K562 (cell line): ENCODE data around the gene TMC1.

Source experiments
- ZNF384 ChIP-seq: IDR thresholded peaks from 2 replicates; pipeline ENCODE4 v1.6.1; 2012; ENCODE audit warnings: low read depth, low read length, improper control_type of control experiment
- TF ChIP-seq, protein P1 (sequence below), 3 experiments: IDR thresholded peaks in 2 of 3; conservative IDR thresholded peaks in 1 of 3; 2 replicates each; pipeline ENCODE4 v1.5.1; 2011 to 2012; ENCODE audit warnings: low read length in 3 of 3, mild to moderate bottlenecking in 3 of 3, control low read depth in 2 of 3, improper control_type of control experiment in 1 of 3, inconsistent platforms in 1 of 3, low read depth in 1 of 3, mixed read lengths in 1 of 3, moderate library complexity in 1 of 3; ENCODE audit not compliant: insufficient read depth in 2 of 3
- TF ChIP-seq, protein P2 (sequence below): sonication (generic); formaldehyde crosslinking; IDR thresholded peaks from 2 replicates; pipeline ENCODE4 v1.8.1; 2022; ENCODE audit warnings: missing genetic modification reagents

- TF ChIP-seq, protein P1, sequence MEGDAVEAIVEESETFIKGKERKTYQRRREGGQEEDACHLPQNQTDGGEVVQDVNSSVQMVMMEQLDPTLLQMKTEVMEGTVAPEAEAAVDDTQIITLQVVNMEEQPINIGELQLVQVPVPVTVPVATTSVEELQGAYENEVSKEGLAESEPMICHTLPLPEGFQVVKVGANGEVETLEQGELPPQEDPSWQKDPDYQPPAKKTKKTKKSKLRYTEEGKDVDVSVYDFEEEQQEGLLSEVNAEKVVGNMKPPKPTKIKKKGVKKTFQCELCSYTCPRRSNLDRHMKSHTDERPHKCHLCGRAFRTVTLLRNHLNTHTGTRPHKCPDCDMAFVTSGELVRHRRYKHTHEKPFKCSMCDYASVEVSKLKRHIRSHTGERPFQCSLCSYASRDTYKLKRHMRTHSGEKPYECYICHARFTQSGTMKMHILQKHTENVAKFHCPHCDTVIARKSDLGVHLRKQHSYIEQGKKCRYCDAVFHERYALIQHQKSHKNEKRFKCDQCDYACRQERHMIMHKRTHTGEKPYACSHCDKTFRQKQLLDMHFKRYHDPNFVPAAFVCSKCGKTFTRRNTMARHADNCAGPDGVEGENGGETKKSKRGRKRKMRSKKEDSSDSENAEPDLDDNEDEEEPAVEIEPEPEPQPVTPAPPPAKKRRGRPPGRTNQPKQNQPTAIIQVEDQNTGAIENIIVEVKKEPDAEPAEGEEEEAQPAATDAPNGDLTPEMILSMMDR (IDR thresholded peaks at IDR 0.05 in 2 of 3, conservative IDR thresholded peaks at IDR 0.05 in 1 of 3; ENCODE audit: insufficient read depth in 2 of 3, low read depth in 1 of 3, low read length in 3 of 3), result no peak
- TF ChIP-seq, protein P2, sequence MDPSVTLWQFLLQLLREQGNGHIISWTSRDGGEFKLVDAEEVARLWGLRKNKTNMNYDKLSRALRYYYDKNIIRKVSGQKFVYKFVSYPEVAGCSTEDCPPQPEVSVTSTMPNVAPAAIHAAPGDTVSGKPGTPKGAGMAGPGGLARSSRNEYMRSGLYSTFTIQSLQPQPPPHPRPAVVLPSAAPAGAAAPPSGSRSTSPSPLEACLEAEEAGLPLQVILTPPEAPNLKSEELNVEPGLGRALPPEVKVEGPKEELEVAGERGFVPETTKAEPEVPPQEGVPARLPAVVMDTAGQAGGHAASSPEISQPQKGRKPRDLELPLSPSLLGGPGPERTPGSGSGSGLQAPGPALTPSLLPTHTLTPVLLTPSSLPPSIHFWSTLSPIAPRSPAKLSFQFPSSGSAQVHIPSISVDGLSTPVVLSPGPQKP (CRISPR knock-in tag), result no peak
- TF ChIP-seq ZNF384, result no peak
Measured at GRCh38 chr9:72751541-72751940, 230.1 kb downstream of the TMC1 start.
